Activated naive CD4-positive, alpha-beta T cell treated with anti-CD3 and anti-CD28 coated beads, Interleukin-2, amount 50 U/mL, for 16 hours (primary cell): ENCODE results near the gene TRIM3.

Experiments used
- DNase-seq: peaks from one replicate; pipeline ENCODE4 v3.0.0-alpha.2; 2020

TRIM3 gene

DNA sequence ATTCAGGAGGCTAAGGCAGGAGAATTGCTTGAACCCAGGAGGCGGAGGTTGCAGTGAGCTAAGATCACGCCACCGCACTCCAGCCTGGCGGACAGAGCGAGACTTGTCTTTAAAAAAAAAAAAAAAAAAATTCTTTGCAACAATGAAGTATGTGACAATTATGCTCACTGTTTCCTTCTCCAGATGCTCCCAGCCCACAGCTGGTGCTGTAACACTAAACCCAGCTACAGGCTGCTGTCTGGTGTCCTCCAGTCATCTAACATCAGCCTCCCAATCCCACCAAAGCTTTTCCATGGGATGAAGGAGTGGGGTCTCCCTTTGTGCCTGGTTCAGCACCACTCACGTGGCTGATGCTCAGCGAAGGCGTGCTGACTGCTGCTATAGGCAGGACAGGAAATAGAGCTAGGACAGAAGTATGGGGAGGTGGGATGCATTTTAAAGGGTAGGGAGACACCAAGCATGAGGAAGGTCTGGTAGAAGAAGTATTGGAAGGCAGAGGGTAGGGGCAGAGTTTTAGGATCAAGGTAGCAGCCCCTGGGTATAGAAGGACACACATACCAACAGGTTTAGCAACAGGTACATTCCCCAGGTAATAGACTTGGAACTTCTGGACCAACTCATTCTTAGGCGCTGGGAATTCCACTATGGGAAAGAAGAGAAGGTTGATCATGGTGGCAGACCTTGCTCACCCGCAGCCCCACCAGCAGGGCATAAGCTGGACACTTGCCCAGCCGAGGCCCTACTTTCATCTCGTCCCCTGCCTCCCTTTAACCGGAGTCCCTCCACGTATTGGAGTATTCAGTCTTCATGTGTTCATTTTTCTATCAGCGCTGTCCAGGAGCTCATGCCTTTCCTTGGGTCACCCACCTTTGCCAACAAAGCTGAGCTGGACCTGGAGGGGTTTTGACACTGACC is 73.1 kb downstream of the TRIM3 start:
- no peak for DNase-seq
